Measurements from ENCODE around the gene OR2G6.

Gene OR2G6

DNA sequence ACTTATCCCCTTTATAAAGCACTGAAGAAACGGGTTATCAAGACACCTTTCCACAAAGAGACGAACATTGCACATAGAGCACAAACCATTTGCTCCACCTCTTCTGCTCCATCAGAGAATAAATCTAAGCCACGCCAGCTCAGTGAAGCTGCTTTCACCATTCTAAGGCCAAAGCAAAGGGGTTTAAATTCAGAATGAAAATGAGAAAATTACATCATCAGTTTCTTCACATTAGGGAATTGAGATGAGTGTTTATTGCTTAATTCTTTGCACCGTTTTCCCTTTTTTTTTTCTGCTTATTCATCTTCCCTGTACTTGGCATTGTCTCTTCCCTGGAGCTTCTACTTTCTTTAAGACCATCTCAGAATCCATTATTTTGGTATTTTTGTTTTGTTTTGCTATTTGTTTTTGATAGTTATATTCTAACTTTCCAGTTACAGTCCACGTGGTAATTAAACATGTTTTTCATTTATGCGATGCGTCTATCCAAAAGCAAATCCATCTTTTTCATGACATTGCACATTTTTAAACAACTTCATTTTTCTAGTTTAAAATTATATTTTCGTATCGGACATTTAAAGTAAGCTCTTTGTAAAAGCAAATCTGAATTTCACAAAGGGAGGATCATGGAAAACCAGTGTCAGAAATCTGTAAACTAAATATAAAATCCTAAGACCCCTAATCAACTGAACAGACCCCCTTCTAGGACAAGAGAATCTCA lies 68.5 kb downstream of the OR2G6 start:
- no peak for DNase-seq (ENCODE audit: low read depth)
